PC-3 (cell line): ENCODE data around the gene MBD6. TPM values are rescaled to one million over a fixed set of nuclear protein-coding genes. Genes with fewer than 3 reads are reported as not detected.
"Not testable (repeated sequence)": the region's sequence is repeated elsewhere in the genome, so short reads cannot be mapped to it uniquely, and the experiment has no call there.

Experiments
- ATAC-seq: fragments of 200-7000 bp; cut with Tn5 transposase; 2 replicates; pipeline ENCODE4 v1.9.1; 2020; ENCODE audit warnings: mild to moderate bottlenecking, moderate library complexity
- BruUV-seq: library from RNA; stranded (reverse); fragments of 400-500 nt; replicated peaks from 2 replicates; lab custom pipeline; 2021; lab: Mats Ljungman, UMichigan
- CTCF ChIA-PET: fragments of 300-600 bp; sonication (Branson Sonifier 250); formaldehyde crosslinking; loops from one replicate; lab custom pipeline; 2022; ENCODE audit warnings: antibody characterized with exemption; lab: Charles Lee
- POLR2A ChIA-PET: fragments of 300-600 bp; sonication (Branson Sonifier 250); formaldehyde crosslinking; loops from one replicate; lab custom pipeline; 2022; ENCODE audit warnings: antibody characterized with exemption; ENCODE audit not compliant: unreplicated experiment; lab: Charles Lee
- DNase-seq: peaks from one replicate; pipeline ENCODE4 v3.0.0-alpha.2; 2015
- H2AFZ ChIP-seq: fragments of 300-600 bp; sonication (generic); 2 replicates; pipeline ENCODE4 v1.6.0; 2016; ENCODE audit warnings: antibody characterized with exemption, low read length
- H3F3A ChIP-seq: fragments of 300-600 bp; sonication (generic); one replicate; pipeline ENCODE4 v1.6.0; 2017; ENCODE audit warnings: antibody characterized with exemption, low read length, control low read depth, mild to moderate bottlenecking; ENCODE audit not compliant: unreplicated experiment
- H3K27ac ChIP-seq: fragments of 300-600 bp; sonication (generic); 2 replicates; pipeline ENCODE4 v1.5.1; 2016; ENCODE audit warnings: mild to moderate bottlenecking, low read length
- H3K27me3 ChIP-seq: fragments of 300-600 bp; sonication (generic); 2 replicates; pipeline ENCODE4 v1.6.1; 2016; ENCODE audit warnings: low read length, mixed read lengths
- H3K36me3 ChIP-seq: fragments of 300-600 bp; sonication (generic); 2 replicates; pipeline ENCODE4 v1.6.1; 2016; ENCODE audit warnings: low read depth, mixed run types, low read length, mixed read lengths
- H3K4me1 ChIP-seq: fragments of 300-600 bp; sonication (generic); 2 replicates; pipeline ENCODE4 v1.5.1; 2016; ENCODE audit warnings: low read length; ENCODE audit not compliant: insufficient read depth
- H3K4me2 ChIP-seq: fragments of 300-600 bp; sonication (generic); 2 replicates; pipeline ENCODE4 v1.6.0; 2016; ENCODE audit warnings: low read length
- H3K4me3 ChIP-seq: fragments of 300-600 bp; sonication (generic); 2 replicates; pipeline ENCODE4 v1.5.1; 2016; ENCODE audit warnings: mild to moderate bottlenecking, low read length, mixed read lengths
- H3K79me2 ChIP-seq: fragments of 300-600 bp; sonication (generic); 2 replicates; pipeline ENCODE4 v1.6.1; 2017; ENCODE audit warnings: low read length, mixed read lengths
- H3K9ac ChIP-seq: fragments of 300-600 bp; sonication (generic); 2 replicates; pipeline ENCODE4 v1.6.0; 2016; ENCODE audit warnings: mild to moderate bottlenecking, low read length
- H3K9me2 ChIP-seq: fragments of 300-600 bp; sonication (generic); replicated peaks from 2 replicates; pipeline ENCODE4 v1.6.1; 2016; ENCODE audit warnings: mixed run types, low read length, mixed read lengths
- H3K9me3 ChIP-seq: fragments of 300-600 bp; sonication (generic); 2 replicates; pipeline ENCODE4 v1.6.1; 2016; ENCODE audit warnings: low read length, mixed read lengths
- H4K20me1 ChIP-seq: fragments of 300-600 bp; sonication (generic); 2 replicates; pipeline ENCODE4 v1.6.1; 2016; ENCODE audit warnings: low read length, mixed read lengths
- CTCF ChIP-seq: fragments of 300-600 bp; sonication (generic); conservative IDR thresholded peaks from 2 replicates; pipeline ENCODE4 v1.5.1; 2017; ENCODE audit warnings: antibody characterized with exemption, low read depth, mild to moderate bottlenecking, low read length
- EZH2 ChIP-seq: fragments of 300-600 bp; sonication (generic); IDR thresholded peaks from one replicate; pipeline ENCODE4 v1.6.1; 2017; ENCODE audit warnings: antibody characterized with exemption, mild to moderate bottlenecking, low read length; ENCODE audit not compliant: unreplicated experiment
- EZH2phosphoT487 ChIP-seq: fragments of 300-600 bp; sonication (generic); IDR thresholded peaks from 2 replicates; pipeline ENCODE4 v1.6.1; 2018; ENCODE audit warnings: mild to moderate bottlenecking, antibody characterized with exemption, low read length, borderline replicate concordance
- intact Hi-C: fragments of 100-400 bp; cut with micrococcal nuclease; formaldehyde crosslinking; loops from 2 replicates; pipeline ENCODE4 v1.9.0; 2023
- total RNA-seq: library from RNA; depleted of rRNA; stranded (reverse); fragments of >200 nt; gene quantifications from 2 replicates; pipeline ENCODE4 v1.2.3, GENCODE V29; 2014

Gene MBD6
- total RNA-seq, 1 experiment from 2014 or later = 13.2 TPM

DNA sequence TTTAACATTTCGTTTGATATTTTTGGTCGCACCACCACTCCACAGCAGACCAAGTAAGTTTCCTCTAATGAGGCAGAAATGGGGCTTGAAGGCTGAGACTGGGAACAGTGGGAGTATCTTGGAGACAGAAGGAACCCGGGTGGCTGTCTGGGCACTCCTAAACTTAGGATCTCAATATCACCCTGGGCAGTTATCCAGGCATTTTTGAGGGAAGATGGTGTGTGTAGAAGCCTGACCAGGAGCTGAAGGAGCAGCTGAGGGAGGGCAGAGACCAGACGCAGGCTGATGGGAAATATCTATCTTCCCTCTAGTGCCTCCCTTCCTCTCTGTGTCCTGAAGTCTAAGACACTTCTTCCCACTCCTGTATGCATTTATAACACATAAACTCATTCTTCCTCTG, 24.1 kb upstream of the MBD6 start:
- Histone ChIP-seq H3K9me3 (no peaks in the 10 kb centered on the region), H3K27me3 (no peaks in the 10 kb centered on the region), H3K9me2 (no peaks in the 10 kb centered on the region), H3K9ac (no peak overlapping the region), H3K4me3 (no peak overlapping the region), H4K20me1 (no peaks in the 10 kb centered on the region), H3K4me1 (no peaks in the 10 kb centered on the region), H3K36me3 (peaks cover 42% of the 10 kb centered on the region), H3K79me2 (no peaks in the 10 kb centered on the region), H2AFZ (no peak overlapping the region), H3F3A (no peaks in the 10 kb centered on the region), H3K4me2 (no peak overlapping the region), H3K27ac (no peak overlapping the region)
- no TSS peak for BruUV-seq
- no peak for DNase-seq
- TF ChIP-seq CTCF = no peak
- no peak for TF ChIP-seq EZH2
- TF ChIP-seq EZH2phosphoT487 = no peak
- POLR2A ChIA-PET = no interaction called here
- CTCF ChIA-PET = no interaction called here
- no peak for ATAC-seq
- intact Hi-C loops = no loop called here

GRCh38 chr12:57500213-57500612, 22.4 kb upstream of the MBD6 start:
- Histone ChIP-seq H3K4me2 (no peak overlapping the region), H3K9me3 (no peaks in the 10 kb centered on the region), H3K27me3 (no peaks in the 10 kb centered on the region), H3K79me2 (no peaks in the 10 kb centered on the region), H3K9ac (no peak overlapping the region), H3K4me1 (no peaks in the 10 kb centered on the region), H3K27ac (no peak overlapping the region), H2AFZ (no peak overlapping the region), H3F3A (no peaks in the 10 kb centered on the region), H3K36me3 (peaks cover 48% of the 10 kb centered on the region), H3K4me3 (no peak overlapping the region), H3K9me2 (no peaks in the 10 kb centered on the region), H4K20me1 (no peaks in the 10 kb centered on the region)
- ChIA-PET POLR2A (interaction anchor here (0.6 kb wide), 1 partner anchor 34 kb away, joined by 3 read pairs; no protein-coding TSS in a partner anchor), CTCF (no interaction called here)
- intact Hi-C loops = no loop called here
- no peak for TF ChIP-seq EZH2
- no peak for TF ChIP-seq EZH2phosphoT487
- no peak for TF ChIP-seq CTCF
- BruUV-seq = no TSS peak
- ATAC-seq = no peak
- DNase-seq = no peak

- H3K79me2 ChIP-seq, H4K20me1 ChIP-seq, H2AFZ ChIP-seq, intact Hi-C loops, H3K4me3 ChIP-seq, H3K27ac ChIP-seq, H3K9ac ChIP-seq, H3K9me3 ChIP-seq, CTCF ChIA-PET, POLR2A ChIA-PET, DNase-seq, H3K4me2 ChIP-seq, ATAC-seq, H3F3A ChIP-seq, BruUV-seq, H3K4me1 ChIP-seq, H3K27me3 ChIP-seq, H3K9me2 ChIP-seq: not testable (repeated sequence)
- peaks cover 42% of the 10 kb centered on the region for H3K36me3 ChIP-seq
Observed at GRCh38 chr12:57502311-57502969, 20.2 kb upstream of the MBD6 start.

- BruUV-seq, intact Hi-C loops, H3K9me2 ChIP-seq, DNase-seq, H3K4me3 ChIP-seq, ATAC-seq, H3K27me3 ChIP-seq, H2AFZ ChIP-seq, H3K4me1 ChIP-seq, H4K20me1 ChIP-seq, H3K9me3 ChIP-seq, H3F3A ChIP-seq, H3K79me2 ChIP-seq, H3K9ac ChIP-seq, H3K27ac ChIP-seq, H3K4me2 ChIP-seq, POLR2A ChIA-PET, CTCF ChIA-PET: not testable (repeated sequence)
- peaks cover 26% of the 10 kb centered on the region for H3K36me3 ChIP-seq
Observed at GRCh38 chr12:57506541-57506940, 16.1 kb upstream of the MBD6 start.

- H2AFZ ChIP-seq, CTCF ChIA-PET, POLR2A ChIA-PET, H3K79me2 ChIP-seq, H3K9ac ChIP-seq, H3K9me2 ChIP-seq, BruUV-seq, DNase-seq, H3F3A ChIP-seq, H3K9me3 ChIP-seq, H4K20me1 ChIP-seq, H3K4me1 ChIP-seq, H3K4me2 ChIP-seq, H3K4me3 ChIP-seq, H3K27ac ChIP-seq, intact Hi-C loops, H3K27me3 ChIP-seq, ATAC-seq: not testable (repeated sequence)
- H3K36me3 ChIP-seq = peaks cover 32% of the 10 kb centered on the region
Observed at GRCh38 chr12:57507796-57508195, 14.8 kb upstream of the MBD6 start.
